ENCODE results near the gene THAP3. TPM values are rescaled to one million over a fixed set of nuclear protein-coding genes. Genes with fewer than 3 reads are reported as not detected.

THAP3 gene
- total and polyA plus RNA-seq, 9 of the 15 experiments (the other 6 are each of a cell fraction or from before 2014, with no cell fraction given): 1.9 to 31.2 (median 18.2) TPM

- TF ChIP-seq MBD2 (IDR thresholded peaks at IDR 0.05; ENCODE audit: borderline replicate concordance, low read depth) (peak; percentile 21; the same call in 1 of the 2 replicates), TEAD4 (IDR thresholded peaks at IDR 0.05; ENCODE audit: low read length) (no peak), TEAD4 (CRISPR knock-in tag; IDR thresholded peaks at IDR 0.05; ENCODE audit: borderline replicate concordance) (0 out of 2 replicates have a peak, but pooled peaks have one; percentile 9)
Measured at GRCh38 chr1:6634371-6635052, 9.8 kb downstream of the THAP3 start (continued).

GRCh38 chr1:6635161-6635909 is 10.7 kb downstream of the THAP3 start:
- FAIRE-seq: no peak
- Histone ChIP-seq H4K20me1 (replicated peaks; ENCODE audit: control insufficient read depth, insufficient read depth, low read length) (peaks cover 2% of the 10 kb centered on the region; the same call in 1 of the 2 replicates), H3K36me3 (ENCODE audit: control insufficient read depth, insufficient read depth, low read length) (peaks cover 90% of the 10 kb centered on the region), H2AFZ (ENCODE audit: low read depth, low read length) (no peak overlapping the region), H3K9me3 (replicated peaks; ENCODE audit: control insufficient read depth, insufficient read depth, low read depth, low read length) (no peaks in the 10 kb centered on the region), H3K27me3 (ENCODE audit: control insufficient read depth in 2 of 2, insufficient read depth in 2 of 2, low read length in 2 of 2) (no peaks in the 10 kb centered on the region), H3K4me3 (no peak overlapping the region), H3K9me1 (ENCODE audit: control insufficient read depth, insufficient read depth, low read length) (no peaks in the 10 kb centered on the region), H3K27ac (ENCODE audit: extremely low read depth, low read depth, low read length) (no peak overlapping the region), H3K4me1 (replicated peaks in 1 of 2; ENCODE audit: control insufficient read depth in 2 of 2, insufficient read depth in 2 of 2, low read length in 2 of 2) (peaks cover 0 to 16% of the 10 kb centered on the region in 2 experiments; a peak in 1 of 5 replicates), H3K4me2 (ENCODE audit: insufficient read depth, low read length) (no peak overlapping the region), H3K9ac (ENCODE audit: insufficient read depth in 1 of 2, low read depth in 2 of 2, low read length in 2 of 2) (no peak overlapping the region; a peak in 1 of 4 replicates), H3K79me2 (ENCODE audit: control insufficient read depth, insufficient read depth, low read length) (no peaks in the 10 kb centered on the region)
- in situ Hi-C loops (cut with MboI) (loop anchor here (10.0 kb wide), 1 partner anchor 141 kb away; the partner anchor contains the start of gene PLEKHG5), intact Hi-C loops (cut with micrococcal nuclease) (no loop called here)
- TF ChIP-seq XRCC5 (IDR thresholded peaks at IDR 0.05; ENCODE audit: low read depth, low read length): no peak
- POLR2A ChIA-PET: interaction anchor here (0.8 to 4.0 kb wide), 3 partner anchors 10 to 34 kb away, joined by 3 to 24 read pairs (median 3); partner anchors contain the start of genes KLHL21 and THAP3
- BruUV-seq (replicated peaks): no TSS peak
- no peak for DNase-seq (ENCODE audit: extremely low read depth in 1 of 4, low spot score in 3 of 4)
- CTCF ChIA-PET (ENCODE audit: low intra/inter-chr PET ratio): interaction anchor here (1.0 kb wide), 1 partner anchor 149 kb away, joined by 4 read pairs; no protein-coding TSS in a partner anchor
- 95% methylated on average over 20 of the region's 20 CpGs for WGBS (ENCODE audit: insufficient coverage, low coverage, missing lambda C conversion rate)
- no peak; the same call in 2 of the 3 replicates for ATAC-seq

Measured in K562 (cell line).